ENCODE data around the gene ALDH3A2.
A peak's percentile ranks its signal among the peaks of the same experiment; 100 is the strongest.

The ALDH3A2 gene

GRCh38 chr17:19648475-19649273 is at the start of gene ALDH3A2:
Gene ALDH3A2, plus strand, starts transcription at chr17:19648751. Its CDS starts 221 bp downstream, at chr17:19648972.
- peak; percentile 100 for DNase-seq

- DNase-seq = no peak
Observed at GRCh38 chr17:19610311-19610710, 38.2 kb upstream of the ALDH3A2 start.

GRCh38 chr17:19610879-19611278 is 37.7 kb upstream of the ALDH3A2 start:
- DNase-seq = no peak

- no peak for DNase-seq
Observed at GRCh38 chr17:19613979-19614378, 34.6 kb upstream of the ALDH3A2 start.

GRCh38 chr17:19614900-19615299 is 33.7 kb upstream of the ALDH3A2 start:
- no peak for DNase-seq

GRCh38 chr17:19618015-19618414 is 30.5 kb upstream of the ALDH3A2 start:
- no peak for DNase-seq

- no peak for DNase-seq
Observed at GRCh38 chr17:19619705-19620325, 28.7 kb upstream of the ALDH3A2 start.

GRCh38 chr17:19621697-19622096 is 26.9 kb upstream of the ALDH3A2 start:
- DNase-seq = no peak

- DNase-seq = no peak
Observed at GRCh38 chr17:19626079-19626478, 22.5 kb upstream of the ALDH3A2 start.

- no peak for DNase-seq
Observed at GRCh38 chr17:19629449-19629848, 19.1 kb upstream of the ALDH3A2 start.

GRCh38 chr17:19630035-19630434 is 18.5 kb upstream of the ALDH3A2 start:
- DNase-seq = no peak

GRCh38 chr17:19630661-19631060 is 17.9 kb upstream of the ALDH3A2 start:
- no peak for DNase-seq

GRCh38 chr17:19631905-19632304 is 16.6 kb upstream of the ALDH3A2 start:
- DNase-seq = no peak

GRCh38 chr17:19641687-19642372 is 6.7 kb upstream of the ALDH3A2 start:
- DNase-seq = no peak

GRCh38 chr17:19642373-19642893 is 6.1 kb upstream of the ALDH3A2 start:
- no peak for DNase-seq

- no peak for DNase-seq
Observed at GRCh38 chr17:19644493-19645210, 3.9 kb upstream of the ALDH3A2 start.

- DNase-seq = peak; percentile 70
Observed at GRCh38 chr17:19645734-19646201, 2.8 kb upstream of the ALDH3A2 start.

GRCh38 chr17:19646788-19647696 is 1.5 kb upstream of the ALDH3A2 start:
- DNase-seq = peak; percentile 70

GRCh38 chr17:19647697-19648474 is 665 bp upstream of the ALDH3A2 start:
- DNase-seq = peak; percentile 86

- DNase-seq = no peak
Observed at GRCh38 chr17:19649274-19649541, 657 bp downstream of the ALDH3A2 start.

GRCh38 chr17:19650826-19651225 is 2.3 kb downstream of the ALDH3A2 start:
- no peak for DNase-seq

Data from islet precursor cell (in vitro differentiated cells).